MCF 10A (cell line): ENCODE measurements around the gene TBXAS1. TPM values are rescaled to one million over a fixed set of nuclear protein-coding genes. Genes with fewer than 3 reads are reported as not detected.

ENCODE experiments used
- BruUV-seq: library from RNA; stranded (reverse); fragments of 400-500 nt; replicated peaks from 2 replicates; lab custom pipeline; 2021; lab: Mats Ljungman, UMichigan
- CTCF ChIA-PET: fragments of 300-600 bp; sonication (Branson Sonifier 250); formaldehyde crosslinking; extraction: SDS; loops from one replicate; lab custom pipeline; 2021; ENCODE audit warnings: antibody characterized with exemption, inconsistent platforms; lab: Yijun Ruan, JAX
- POLR2A ChIA-PET: fragments of 300-600, 350-650 bp; sonication (Branson Sonifier 250); formaldehyde crosslinking; extraction: SDS; loops from one replicate; lab custom pipeline; 2020; ENCODE audit warnings: antibody characterized with exemption, inconsistent platforms; lab: Yijun Ruan, JAX
- DNase-seq: peaks from one replicate; pipeline ENCODE4 v3.0.0-alpha.2; 2018; ENCODE audit not compliant: unreplicated experiment
- H3K27ac Mint-ChIP-seq: one replicate; pipeline ENCODE4 v1.8.0; 2022; ENCODE audit warnings: mild to moderate bottlenecking, low read depth, mixed read lengths; ENCODE audit not compliant: unreplicated experiment
- H3K27me3 Mint-ChIP-seq: one replicate; pipeline ENCODE4 v1.8.0; 2022; ENCODE audit warnings: mixed read lengths; ENCODE audit not compliant: insufficient read depth, unreplicated experiment
- H3K36me3 Mint-ChIP-seq: one replicate; pipeline ENCODE4 v1.8.0; 2022; ENCODE audit warnings: mild to moderate bottlenecking, moderate library complexity, mixed read lengths; ENCODE audit not compliant: insufficient read depth, unreplicated experiment
- H3K4me1 Mint-ChIP-seq: one replicate; pipeline ENCODE4 v1.8.0; 2022; ENCODE audit warnings: mixed read lengths; ENCODE audit not compliant: insufficient read depth, unreplicated experiment
- H3K4me3 Mint-ChIP-seq: one replicate; pipeline ENCODE4 v1.8.0; 2022; ENCODE audit warnings: mild to moderate bottlenecking, moderate library complexity, mixed read lengths; ENCODE audit not compliant: unreplicated experiment
- H3K9me3 Mint-ChIP-seq: one replicate; pipeline ENCODE4 v1.8.0; 2022; ENCODE audit warnings: mixed read lengths; ENCODE audit not compliant: unreplicated experiment
- intact Hi-C: fragments of 100-400 bp; cut with micrococcal nuclease; formaldehyde crosslinking; loops from 2 replicates; pipeline ENCODE4 v1.14.1; 2022
- total RNA-seq: library from RNA; stranded (reverse); gene quantifications from 2 replicates; pipeline ENCODE4 v1.2.3, GENCODE V29; 2022
- TF ChIP-seq, protein P1 (sequence below): fragments of 200-600 bp; IDR thresholded peaks from one replicate; pipeline ENCODE4 v1.8.0; 2022; ENCODE audit warnings: antibody characterized with exemption, mild to moderate bottlenecking; ENCODE audit not compliant: unreplicated experiment

TBXAS1 gene
- total RNA-seq, 1 experiment from 2014 or later, result 1.5 TPM

DNA sequence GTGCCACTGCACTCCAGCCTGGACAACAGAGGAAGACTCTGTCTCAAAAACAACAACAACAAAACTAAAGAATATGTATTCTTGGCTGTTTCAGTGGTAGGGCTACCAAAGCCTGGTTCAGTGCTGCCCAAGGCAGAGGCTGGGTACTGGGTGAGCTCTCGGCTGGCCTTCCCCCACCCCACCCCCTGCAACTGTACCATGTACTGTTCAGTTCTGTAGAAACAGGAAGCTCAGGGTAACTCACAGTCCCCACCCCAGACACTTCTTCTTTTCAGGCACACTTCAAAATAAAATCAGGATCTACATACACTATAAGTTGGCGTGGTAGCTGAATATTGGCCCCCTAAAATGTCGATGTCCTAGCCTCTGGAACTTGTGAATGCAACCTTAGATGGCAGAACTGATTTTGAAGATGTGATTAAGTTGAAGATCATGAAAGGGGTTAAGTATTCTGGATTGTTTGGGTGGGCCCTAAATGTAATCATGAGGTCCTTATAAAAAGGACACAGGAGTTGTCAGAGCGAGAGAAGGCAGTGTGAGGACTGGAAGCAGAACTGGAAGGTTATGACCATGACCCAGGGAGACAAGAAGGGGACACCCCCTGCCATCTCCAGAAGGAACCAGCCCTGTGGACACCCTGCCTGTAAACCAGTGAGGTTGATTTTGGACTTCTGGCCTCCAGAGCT is 31.2 kb downstream of the TBXAS1 start:
- CTCF ChIA-PET, result interaction anchor here (0.7 kb wide), 1 partner anchor 38 kb away, joined by 3 read pairs; no protein-coding TSS in a partner anchor

DNA sequence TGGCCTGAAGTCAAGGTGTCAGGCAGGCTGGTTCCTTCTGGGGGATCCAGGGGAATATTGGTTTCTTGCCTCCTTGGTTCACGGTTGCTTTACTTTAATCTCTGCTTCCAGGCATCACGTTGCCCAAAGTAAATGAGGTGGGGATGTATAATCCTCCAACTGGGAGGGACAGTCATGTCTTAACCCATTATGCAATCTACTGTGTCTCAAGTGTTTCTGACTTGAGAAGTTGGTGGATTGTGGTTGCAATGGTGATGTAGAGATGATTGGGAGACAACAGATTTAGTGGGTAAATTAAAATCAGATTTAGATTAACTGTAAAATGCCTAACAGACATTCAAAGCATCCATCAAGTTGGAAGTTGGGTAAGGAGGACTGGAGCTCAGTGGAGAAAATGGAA is 32.7 kb downstream of the TBXAS1 start:
- TF ChIP-seq, protein P1, sequence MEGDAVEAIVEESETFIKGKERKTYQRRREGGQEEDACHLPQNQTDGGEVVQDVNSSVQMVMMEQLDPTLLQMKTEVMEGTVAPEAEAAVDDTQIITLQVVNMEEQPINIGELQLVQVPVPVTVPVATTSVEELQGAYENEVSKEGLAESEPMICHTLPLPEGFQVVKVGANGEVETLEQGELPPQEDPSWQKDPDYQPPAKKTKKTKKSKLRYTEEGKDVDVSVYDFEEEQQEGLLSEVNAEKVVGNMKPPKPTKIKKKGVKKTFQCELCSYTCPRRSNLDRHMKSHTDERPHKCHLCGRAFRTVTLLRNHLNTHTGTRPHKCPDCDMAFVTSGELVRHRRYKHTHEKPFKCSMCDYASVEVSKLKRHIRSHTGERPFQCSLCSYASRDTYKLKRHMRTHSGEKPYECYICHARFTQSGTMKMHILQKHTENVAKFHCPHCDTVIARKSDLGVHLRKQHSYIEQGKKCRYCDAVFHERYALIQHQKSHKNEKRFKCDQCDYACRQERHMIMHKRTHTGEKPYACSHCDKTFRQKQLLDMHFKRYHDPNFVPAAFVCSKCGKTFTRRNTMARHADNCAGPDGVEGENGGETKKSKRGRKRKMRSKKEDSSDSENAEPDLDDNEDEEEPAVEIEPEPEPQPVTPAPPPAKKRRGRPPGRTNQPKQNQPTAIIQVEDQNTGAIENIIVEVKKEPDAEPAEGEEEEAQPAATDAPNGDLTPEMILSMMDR, result no peak
- H3K27ac Mint-ChIP-seq, result no peak overlapping the region
- BruUV-seq, result no TSS peak
- peaks cover 33% of the 10 kb centered on the region for H3K9me3 Mint-ChIP-seq
- ChIA-PET CTCF (no interaction called here), POLR2A (interaction anchor here (0.7 kb wide), 1 partner anchor 527 kb away, joined by 3 read pairs; no protein-coding TSS in a partner anchor)
- H3K4me1 Mint-ChIP-seq, result peaks cover 5% of the 10 kb centered on the region
- no peak for DNase-seq
- H3K36me3 Mint-ChIP-seq, result no peaks in the 10 kb centered on the region
- H3K27me3 Mint-ChIP-seq, result peaks cover 13% of the 10 kb centered on the region
- intact Hi-C loops, result no loop called here
- no peak overlapping the region for H3K4me3 Mint-ChIP-seq

More for the DNA sequence above, 31.2 kb downstream of the TBXAS1 start:
- no peak for DNase-seq
- H3K4me1 Mint-ChIP-seq, result peaks cover 8% of the 10 kb centered on the region
- no peak overlapping the region for H3K4me3 Mint-ChIP-seq
- POLR2A ChIA-PET, result no interaction called here
- no peak overlapping the region for H3K27ac Mint-ChIP-seq
- no TSS peak for BruUV-seq
- intact Hi-C loops, result no loop called here
- peaks cover 13% of the 10 kb centered on the region for H3K27me3 Mint-ChIP-seq
- peaks cover 22% of the 10 kb centered on the region for H3K9me3 Mint-ChIP-seq
- no peaks in the 10 kb centered on the region for H3K36me3 Mint-ChIP-seq
- TF ChIP-seq, protein P1, result no peak

DNA sequence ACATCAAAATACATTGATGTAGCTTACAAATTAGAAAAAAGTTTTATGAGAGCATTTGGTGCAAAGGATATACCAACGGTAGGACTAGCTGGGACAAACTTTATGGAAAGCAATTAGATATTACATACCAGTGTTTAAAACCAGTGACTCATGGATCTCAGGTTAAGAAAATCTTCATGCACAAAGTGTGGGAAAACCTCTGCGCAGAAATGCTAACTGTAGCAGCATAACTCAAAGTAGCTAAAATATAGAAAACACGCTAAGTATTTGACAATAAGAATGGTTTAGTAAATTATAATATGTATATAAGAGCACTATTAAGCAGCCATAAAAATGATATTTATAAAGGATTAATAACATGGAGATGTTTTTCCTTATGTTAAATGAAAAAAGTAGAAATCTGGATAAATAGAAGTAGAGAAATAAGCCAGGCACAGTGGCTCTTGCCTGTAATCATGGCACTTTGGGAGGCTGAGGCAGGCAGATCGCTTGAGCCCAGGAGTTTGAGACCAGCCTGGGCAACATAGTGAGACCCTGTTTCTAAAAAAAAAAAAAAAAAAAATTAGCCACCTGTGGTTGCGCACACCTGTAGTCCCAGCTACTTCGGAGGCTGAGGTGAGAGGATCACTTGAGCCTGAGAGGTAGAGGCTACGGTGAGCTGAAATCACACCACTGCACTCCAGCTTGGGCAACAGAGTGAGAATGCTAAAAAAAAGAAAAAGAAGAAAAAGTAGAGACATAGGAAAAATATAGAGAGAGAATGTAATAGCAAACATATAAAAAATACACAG is 37.2 kb downstream of the TBXAS1 start:
- DNase-seq, result no peak
- ChIA-PET CTCF (no interaction called here), POLR2A (interaction anchor here (0.6 kb wide), 1 partner anchor 18 kb away, joined by 3 read pairs; no protein-coding TSS in a partner anchor)
- Mint-ChIP-seq H3K9me3 (peaks cover 34% of the 10 kb centered on the region), H3K36me3 (no peaks in the 10 kb centered on the region), H3K27me3 (peaks cover 13% of the 10 kb centered on the region), H3K4me1 (peaks cover 5% of the 10 kb centered on the region), H3K4me3 (no peak overlapping the region), H3K27ac (no peak overlapping the region)
- TF ChIP-seq, protein P1, result no peak
- intact Hi-C loops, result no loop called here
- BruUV-seq, result no TSS peak

DNA sequence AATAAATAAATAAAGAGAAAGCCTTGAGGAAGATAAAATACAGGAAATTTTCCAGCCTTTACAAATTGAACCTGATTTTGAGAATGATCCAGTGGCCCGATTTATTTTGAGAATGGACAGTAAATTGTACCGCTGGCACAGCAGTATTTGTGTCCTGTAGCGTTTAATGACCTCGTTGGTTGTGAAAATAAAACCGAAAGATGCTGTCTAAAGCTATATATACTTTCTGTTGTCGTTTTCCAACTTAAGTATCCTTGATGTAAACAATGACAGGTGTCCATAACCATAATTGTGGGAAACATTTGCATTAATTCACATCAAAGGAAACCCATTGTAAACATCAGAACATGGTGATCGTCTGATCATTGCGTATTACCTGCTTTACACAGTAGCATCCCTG is 38.8 kb downstream of the TBXAS1 start:
- H3K36me3 Mint-ChIP-seq, result no peaks in the 10 kb centered on the region
- intact Hi-C loops, result no loop called here
- no peak for DNase-seq
- H3K4me1 Mint-ChIP-seq, result no peaks in the 10 kb centered on the region
- no peaks in the 10 kb centered on the region for H3K27me3 Mint-ChIP-seq
- POLR2A ChIA-PET, result no interaction called here
- TF ChIP-seq, protein P1, result no peak
- BruUV-seq, result no TSS peak
- no peak overlapping the region for H3K4me3 Mint-ChIP-seq
- H3K27ac Mint-ChIP-seq, result no peak overlapping the region
- CTCF ChIA-PET, result interaction anchor here (0.6 kb wide), 1 partner anchor 19 kb away, joined by 4 read pairs; no protein-coding TSS in a partner anchor
- peaks cover 25% of the 10 kb centered on the region for H3K9me3 Mint-ChIP-seq
